Ectodermal cell (in vitro differentiated cells): Measurements from ENCODE around the gene DLGAP5.

Source experiments
- H3K27ac ChIP-seq: 2 replicates; pipeline ENCODE4 v1.7.0; 2013; ENCODE audit warnings: mild to moderate bottlenecking, low read depth, low read length; ENCODE audit not compliant: insufficient read depth, poor library complexity, severe bottlenecking
- H3K27me3 ChIP-seq: 2 replicates; pipeline ENCODE4 v1.7.0; 2013; ENCODE audit warnings: mild to moderate bottlenecking, low read length; ENCODE audit not compliant: insufficient read depth, control insufficient read depth, poor library complexity, severe bottlenecking
- H3K36me3 ChIP-seq: one replicate; pipeline ENCODE4 v1.7.0; 2013; ENCODE audit warnings: low read length; ENCODE audit not compliant: control insufficient read depth, insufficient read depth
- H3K4me1 ChIP-seq: one replicate; pipeline ENCODE4 v1.7.0; 2013; ENCODE audit warnings: low read length; ENCODE audit not compliant: control insufficient read depth, insufficient read depth
- H3K4me3 ChIP-seq: 2 replicates; pipeline ENCODE4 v1.7.0; 2013; ENCODE audit warnings: low read depth, low read length, control low read depth; ENCODE audit not compliant: insufficient read depth
- H3K9me3 ChIP-seq: 2 replicates; pipeline ENCODE4 v1.7.0; 2013; ENCODE audit warnings: mild to moderate bottlenecking, low read length, moderate library complexity; ENCODE audit not compliant: control insufficient read depth
- WGBS, 2 experiments: methylation state at CpG; one replicate each; pipeline ENCODE4 v1.1.7; 2013; ENCODE audit warnings: missing lambda C conversion rate in 2 of 2; 5-methylcytosine and 5-hydroxymethylcytosine counted together

Gene DLGAP5

DNA sequence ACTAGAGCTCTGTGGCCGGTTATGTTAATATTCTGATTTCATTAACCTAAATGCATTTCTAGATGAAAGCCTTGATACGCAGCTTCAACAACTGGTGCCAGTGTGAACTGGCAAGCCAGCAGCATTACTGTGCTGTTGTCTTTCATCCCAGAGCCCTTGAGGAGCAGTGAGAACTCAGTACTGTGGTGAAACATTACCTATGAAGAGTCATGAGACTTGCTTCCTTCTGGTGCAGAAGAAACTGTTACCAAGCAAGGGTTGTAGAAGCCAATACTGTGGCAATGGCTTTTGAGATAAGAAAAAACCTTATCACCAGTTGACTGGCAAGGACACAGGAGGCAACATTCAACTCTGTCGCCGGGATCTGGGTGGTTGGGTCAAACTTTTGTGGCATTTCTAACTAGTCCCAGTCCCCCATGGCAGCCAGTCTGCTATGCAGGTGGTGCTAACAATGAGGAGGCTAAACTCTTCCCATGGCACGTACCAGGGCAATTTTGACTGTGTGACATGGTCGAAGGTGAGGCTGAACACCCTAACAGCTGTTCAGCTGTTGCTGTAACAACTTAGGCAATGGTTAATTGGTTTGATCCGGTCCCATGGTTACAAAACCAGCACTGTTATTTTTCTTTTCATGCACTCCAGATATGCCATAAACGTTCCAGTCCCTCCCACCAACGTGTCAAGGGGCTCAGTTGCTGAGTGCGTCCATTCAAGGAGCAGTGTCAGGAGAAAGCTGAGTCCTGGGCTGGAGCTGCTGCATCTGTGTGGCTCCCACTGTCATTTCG, 74.9 kb downstream of the DLGAP5 start:
- Histone ChIP-seq H3K4me3 (no peak overlapping the region), H3K4me1 (peaks cover 5% of the 10 kb centered on the region), H3K9me3 (no peaks in the 10 kb centered on the region), H3K36me3 (no peaks in the 10 kb centered on the region), H3K27me3 (no peaks in the 10 kb centered on the region), H3K27ac (no peak overlapping the region)
- WGBS, 2 experiments = 86 to 87% methylated on average over 11 of the region's 11 CpGs

DNA sequence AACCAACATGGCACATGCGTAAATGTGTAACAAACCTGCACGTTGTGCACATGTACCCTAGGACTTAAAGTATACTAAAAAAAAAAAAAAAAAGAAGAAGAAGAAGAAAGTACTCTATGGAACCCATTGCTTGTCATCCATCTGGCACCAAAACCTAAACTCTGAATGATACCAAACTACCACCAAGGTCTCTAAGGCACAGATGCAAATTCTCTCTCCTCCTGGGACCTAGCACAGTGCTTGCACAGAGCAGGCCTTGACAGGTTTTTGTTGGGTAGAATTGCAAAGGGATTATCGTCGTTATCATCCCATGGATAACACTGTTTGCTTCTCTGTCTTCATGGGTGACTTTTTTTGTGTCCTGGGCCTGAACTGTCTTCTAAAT, 75.5 kb downstream of the DLGAP5 start:
- no peak overlapping the region for H3K27ac ChIP-seq
- WGBS, 2 experiments = 97 to 99% methylated on average over 3 to 4 of the region's 4 CpGs
- H3K36me3 ChIP-seq = no peaks in the 10 kb centered on the region
- no peaks in the 10 kb centered on the region for H3K27me3 ChIP-seq
- no peaks in the 10 kb centered on the region for H3K9me3 ChIP-seq
- peaks cover 2% of the 10 kb centered on the region for H3K4me1 ChIP-seq
- H3K4me3 ChIP-seq = no peak overlapping the region

DNA sequence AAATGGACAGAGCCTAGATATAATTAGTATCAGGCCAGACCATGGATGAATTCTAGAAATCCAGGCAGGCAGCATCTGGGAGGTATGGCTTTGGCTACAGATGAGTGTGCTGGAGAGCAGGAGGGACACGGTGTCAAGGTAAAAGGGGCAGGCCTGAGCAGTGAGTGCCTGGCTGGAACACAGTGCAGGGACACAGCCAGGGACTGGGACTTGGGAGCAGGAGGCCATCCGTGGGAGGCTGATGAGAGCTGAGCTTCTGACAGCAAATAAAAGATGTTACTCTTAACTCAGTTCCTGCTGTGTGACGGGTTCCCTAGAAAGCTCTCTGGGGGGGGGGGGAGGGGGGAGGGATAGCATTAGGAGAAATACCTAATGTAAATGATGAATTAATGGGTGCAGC, 75.9 kb downstream of the DLGAP5 start:
- Histone ChIP-seq H3K27ac (no peak overlapping the region), H3K4me1 (no peaks in the 10 kb centered on the region), H3K9me3 (no peaks in the 10 kb centered on the region), H3K36me3 (no peaks in the 10 kb centered on the region), H3K4me3 (no peak overlapping the region), H3K27me3 (no peaks in the 10 kb centered on the region)
- 54 to 67% methylated on average over 3 of the region's 3 CpGs for WGBS, 2 experiments

DNA sequence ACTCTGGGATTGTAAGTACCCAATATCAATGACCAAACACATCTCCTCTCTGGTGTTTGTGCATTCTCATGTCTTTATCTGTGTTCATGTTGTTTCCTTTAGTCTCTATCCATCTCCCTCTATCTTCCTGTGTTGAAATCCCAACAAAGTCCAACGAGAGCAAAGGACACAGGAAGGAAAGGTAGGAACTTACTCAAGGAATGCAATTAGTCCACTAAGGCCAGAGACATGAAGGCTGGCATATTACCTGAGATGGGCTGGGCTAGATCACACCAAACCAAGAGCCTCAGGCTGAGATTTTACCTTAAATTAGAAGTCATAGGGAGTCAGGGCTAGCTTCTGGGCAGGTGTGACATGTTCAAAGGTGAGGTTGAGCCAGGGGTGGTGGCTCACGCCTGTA, 76.7 kb downstream of the DLGAP5 start:
- Histone ChIP-seq H3K27me3 (no peaks in the 10 kb centered on the region), H3K27ac (no peak overlapping the region), H3K9me3 (no peaks in the 10 kb centered on the region), H3K4me1 (no peaks in the 10 kb centered on the region), H3K36me3 (no peaks in the 10 kb centered on the region), H3K4me3 (no peak overlapping the region)
- 90 to 91% methylated on average over 2 of the region's 2 CpGs for WGBS, 2 experiments

DNA sequence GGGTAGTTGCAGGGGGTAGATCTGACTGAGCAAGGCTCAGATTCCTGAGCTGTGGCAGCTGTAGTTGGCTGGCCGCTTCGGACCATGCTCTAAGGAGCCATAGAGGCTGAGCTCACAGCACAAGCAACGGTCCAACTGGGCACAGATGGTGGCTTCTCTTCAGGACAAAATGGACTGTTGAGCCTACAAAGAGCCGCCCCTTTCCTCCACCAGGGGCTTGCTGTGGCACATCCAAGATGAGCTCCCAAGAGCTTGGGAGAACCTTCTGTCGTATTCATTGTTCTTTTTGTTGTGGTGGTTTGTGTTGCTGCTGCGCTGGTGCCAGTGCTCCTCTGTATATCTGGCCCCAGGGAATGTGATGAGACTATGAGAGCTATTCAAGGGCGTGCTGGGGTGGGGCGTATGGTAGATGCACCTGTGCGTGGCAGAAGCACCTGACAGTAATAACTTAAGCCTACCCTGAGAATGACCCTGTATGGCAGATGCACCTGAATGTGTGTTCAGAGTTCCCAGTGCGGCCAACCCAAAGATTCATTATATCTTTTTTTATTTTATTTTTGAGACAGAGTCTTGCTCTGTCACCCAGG, 80.2 kb downstream of the DLGAP5 start:
- Histone ChIP-seq H3K9me3 (no peaks in the 10 kb centered on the region), H3K4me1 (peaks cover 2% of the 10 kb centered on the region), H3K36me3 (no peaks in the 10 kb centered on the region), H3K4me3 (no peak overlapping the region), H3K27ac (no peak overlapping the region), H3K27me3 (no peaks in the 10 kb centered on the region)
- WGBS, 2 experiments = 94 to 95% methylated on average over 10 of the region's 10 CpGs

DNA sequence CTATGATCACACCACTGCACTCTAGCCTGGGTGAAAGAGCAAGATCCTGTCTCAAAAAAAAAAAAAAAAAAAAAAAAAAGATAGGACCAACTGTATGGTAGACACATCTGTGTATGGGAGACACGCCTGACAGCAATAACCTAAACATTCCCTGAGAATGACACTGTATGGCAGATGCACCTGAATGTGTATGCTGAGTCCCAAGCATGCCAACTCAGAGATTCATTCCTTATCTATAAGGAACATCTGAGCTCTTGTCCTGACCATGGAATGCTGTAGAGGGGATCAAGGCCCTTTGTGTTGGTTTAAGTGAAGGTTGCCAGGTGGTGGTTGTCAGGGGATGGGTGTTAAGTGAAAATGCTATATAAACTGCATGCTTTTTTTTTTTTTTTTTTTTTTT, 81.5 kb downstream of the DLGAP5 start:
- Histone ChIP-seq H3K27me3 (no peaks in the 10 kb centered on the region), H3K36me3 (no peaks in the 10 kb centered on the region), H3K9me3 (no peaks in the 10 kb centered on the region), H3K27ac (no peak overlapping the region), H3K4me3 (no peak overlapping the region), H3K4me1 (peaks cover 2% of the 10 kb centered on the region)
- WGBS, 2 experiments = 93 to 100% methylated on average over 1 of the region's 1 CpG

DNA sequence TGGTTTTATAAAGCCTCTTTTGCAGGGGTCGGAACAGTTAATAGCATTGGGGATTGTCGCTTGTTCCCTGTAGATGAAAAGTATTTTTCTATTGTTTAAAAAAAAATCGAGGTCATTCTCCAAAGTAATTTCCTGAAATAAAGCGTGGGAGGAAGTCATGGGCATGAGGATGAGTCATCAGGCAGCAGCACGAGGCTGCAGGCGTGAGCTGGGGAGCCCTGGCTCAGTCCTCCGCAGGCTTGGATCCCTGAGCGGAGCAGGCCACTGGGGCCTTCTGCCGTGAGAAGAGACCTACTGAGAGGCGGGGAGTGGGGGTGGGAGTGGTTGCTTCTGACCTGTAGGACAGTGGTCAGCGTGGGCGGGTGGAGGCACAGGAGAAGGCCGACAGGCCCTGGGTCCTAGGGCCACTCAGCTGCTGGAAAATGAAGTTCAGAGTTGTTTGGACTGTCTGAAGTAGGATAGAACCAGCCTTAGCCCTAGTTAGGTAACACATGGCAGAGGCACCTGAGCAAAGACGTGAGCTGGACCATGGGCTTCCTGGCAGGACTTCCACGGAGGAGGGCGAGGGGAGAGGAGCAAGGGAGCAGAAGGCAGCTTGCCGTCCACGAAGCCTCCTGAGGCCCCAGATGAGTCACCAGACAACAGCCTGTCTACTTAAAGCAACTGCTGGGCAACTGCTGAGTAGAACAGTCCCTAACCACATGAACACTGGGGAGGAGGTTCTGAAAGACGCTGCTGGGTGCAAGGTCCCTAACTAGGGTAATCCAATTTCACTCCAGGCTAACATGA, 83.4 kb downstream of the DLGAP5 start:
- no peaks in the 10 kb centered on the region for H3K9me3 ChIP-seq
- H3K27ac ChIP-seq = no peak overlapping the region
- WGBS, 2 experiments = 58% methylated on average over 19 of the region's 19 CpGs
- H3K36me3 ChIP-seq = no peaks in the 10 kb centered on the region
- H3K4me1 ChIP-seq = peaks cover 8% of the 10 kb centered on the region
- H3K4me3 ChIP-seq = no peak overlapping the region
- peaks cover 6% of the 10 kb centered on the region for H3K27me3 ChIP-seq

DNA sequence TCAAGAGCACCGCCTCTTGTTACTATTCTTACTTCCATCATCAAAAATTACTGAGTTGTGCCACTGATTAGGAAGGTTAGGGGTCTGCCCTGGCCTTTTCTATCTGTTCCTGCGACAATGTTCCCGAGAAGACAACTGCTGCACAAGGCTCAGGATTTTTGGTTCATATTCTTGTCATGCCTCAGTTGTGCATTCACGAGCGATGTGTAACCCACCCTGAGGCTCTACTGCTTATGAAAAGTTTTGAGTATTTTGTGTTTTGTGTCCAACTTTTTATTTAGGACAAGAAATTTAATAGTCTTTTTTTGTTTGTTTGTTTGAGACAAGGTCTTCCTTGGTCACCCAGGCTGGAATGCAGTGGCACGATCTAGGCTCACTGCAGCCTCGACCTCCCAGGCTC, 85.4 kb downstream of the DLGAP5 start:
- Histone ChIP-seq H3K27ac (no peak overlapping the region), H3K4me3 (no peak overlapping the region), H3K27me3 (peaks cover 11% of the 10 kb centered on the region), H3K4me1 (peaks cover 13% of the 10 kb centered on the region), H3K9me3 (no peaks in the 10 kb centered on the region), H3K36me3 (no peaks in the 10 kb centered on the region)
- WGBS, 2 experiments = 95 to 96% methylated on average over 7 of the region's 7 CpGs

DNA sequence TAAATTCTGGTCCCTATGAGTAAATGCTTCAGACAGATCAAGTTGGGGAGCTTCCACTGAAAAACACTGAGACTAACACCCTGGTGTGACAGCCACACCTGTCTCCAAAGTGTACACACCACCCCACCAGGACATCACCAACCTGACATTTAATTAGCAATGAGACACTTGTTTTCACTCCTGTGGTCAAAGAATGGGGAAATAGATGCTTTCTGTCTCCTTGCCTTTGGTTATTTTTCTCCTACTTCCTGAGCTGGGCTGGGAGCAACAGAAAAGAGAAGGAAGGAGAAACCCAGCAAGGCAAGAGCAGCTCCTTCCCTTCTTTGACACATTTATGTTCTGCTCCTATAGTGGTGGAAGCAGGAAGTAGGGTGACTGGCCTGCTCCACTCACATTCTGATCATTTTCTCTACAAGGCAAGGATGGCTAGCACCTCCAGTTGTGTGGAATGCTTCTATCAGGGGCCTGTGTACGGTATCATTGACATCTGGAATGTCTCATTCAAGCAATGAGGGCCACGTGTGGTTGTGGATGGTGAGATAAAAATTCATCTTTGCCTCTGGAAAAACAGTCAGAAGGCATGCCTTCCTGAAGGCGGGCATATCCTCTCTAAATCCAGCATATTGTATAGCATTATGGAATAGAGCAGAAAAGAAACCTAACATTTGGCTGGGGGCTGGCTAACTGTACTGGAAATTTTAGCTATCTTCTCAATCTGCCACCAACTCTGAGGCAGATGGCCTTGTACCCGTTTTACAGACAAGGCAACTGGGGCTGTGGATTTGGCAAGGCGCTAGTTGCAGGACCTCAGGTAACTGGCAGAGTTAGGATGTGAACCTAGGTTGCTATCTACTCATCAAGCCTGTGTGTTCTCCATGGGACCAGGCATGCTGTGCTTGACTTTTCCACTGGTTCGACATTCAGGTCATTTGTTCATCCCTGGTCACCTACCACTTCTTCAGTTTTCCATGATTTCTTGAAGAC, 87.1 kb downstream of the DLGAP5 start:
- Histone ChIP-seq H3K36me3 (no peaks in the 10 kb centered on the region), H3K27ac (no peak overlapping the region)
- WGBS, 2 experiments = 97% methylated on average over 6 of the region's 6 CpGs

More for the DNA sequence above, 87.1 kb downstream of the DLGAP5 start:
- no peak overlapping the region for H3K4me3 ChIP-seq
- peaks cover 11% of the 10 kb centered on the region for H3K27me3 ChIP-seq
- no peaks in the 10 kb centered on the region for H3K9me3 ChIP-seq
- H3K4me1 ChIP-seq = peaks cover 13% of the 10 kb centered on the region
